K562 (cell line): ENCODE results near the gene CCDC28B. TPM values are rescaled to one million over a fixed set of nuclear protein-coding genes. Genes with fewer than 3 reads are reported as not detected.

Experiments
- CBX1 ChIP-seq: sonication (generic); IDR thresholded peaks from 2 replicates; pipeline ENCODE4 v1.6.1; 2016; ENCODE audit warnings: antibody characterized with exemption, low read depth, mild to moderate bottlenecking
- DDX20 ChIP-seq: fragments of 450-650 bp; IDR thresholded peaks from 2 replicates; pipeline ENCODE4 v1.6.1; 2016; ENCODE audit warnings: missing genetic modification characterization, low read depth, mild to moderate bottlenecking, missing compliant biosample characterization, moderate library complexity
- DEAF1 ChIP-seq: fragments of 450-650 bp; formaldehyde crosslinking; IDR thresholded peaks from 2 replicates; pipeline ENCODE4 v1.4.0; 2020; ENCODE audit warnings: mild to moderate bottlenecking, moderate library complexity
- ESRRA ChIP-seq: fragments of 450-650 bp; IDR thresholded peaks from 2 replicates; pipeline ENCODE4 v1.6.1; 2014; ENCODE audit warnings: low read depth, mild to moderate bottlenecking, moderate library complexity, borderline replicate concordance
- HNRNPL ChIP-seq: fragments of 200-400 bp; formaldehyde crosslinking; IDR thresholded peaks from 2 replicates; pipeline ENCODE4 v1.6.1; 2017; ENCODE audit warnings: low read depth, mild to moderate bottlenecking, low read length
- HNRNPLL ChIP-seq: fragments of 200-400 bp; formaldehyde crosslinking; IDR thresholded peaks from 2 replicates; pipeline ENCODE4 v1.6.1; 2017; ENCODE audit warnings: low read length, low read depth, mild to moderate bottlenecking; ENCODE audit not compliant: poor library complexity, severe bottlenecking
- JUND ChIP-seq, 2 experiments: IDR thresholded peaks; 2 replicates in 1 of 2; 3 replicates in 1 of 2; pipeline ENCODE4 v1.6.1; 2011; ENCODE audit warnings: borderline replicate concordance in 2 of 2, low read depth in 2 of 2, low read length in 2 of 2, improper control_type of control experiment in 1 of 2, missing biosample characterization in 1 of 2, missing genetic modification characterization in 1 of 2, missing genetic modification reagents in 1 of 2
- MAZ ChIP-seq, 2 experiments: fragments of 450-650 bp in 1 of 2; sonication (generic) in 1 of 2; formaldehyde crosslinking; IDR thresholded peaks in 1 of 2; conservative IDR thresholded peaks in 1 of 2; 2 replicates each; pipeline versions ENCODE4 v1.4.0 to v1.5.0; 2020; ENCODE audit warnings: mild to moderate bottlenecking in 1 of 2, missing genetic modification reagents in 1 of 2
- NELFE ChIP-seq: IDR thresholded peaks from 2 replicates; pipeline ENCODE4 v1.6.1; 2011; ENCODE audit warnings: mild to moderate bottlenecking; ENCODE audit not compliant: insufficient read depth, insufficient read length
- NFRKB ChIP-seq: fragments of 450-650 bp; IDR thresholded peaks from 2 replicates; pipeline ENCODE4 v1.6.1; 2016; ENCODE audit warnings: low read depth
- RAD21 ChIP-seq, 2 experiments: fragments of 250-450 bp in 1 of 2; fragments of 450-650 bp in 1 of 2; sonication (Bioruptor Pico) in 1 of 2; formaldehyde crosslinking in 1 of 2; IDR thresholded peaks in 1 of 2; conservative IDR thresholded peaks in 1 of 2; 2 replicates each; pipeline versions ENCODE4 v1.4.0 to v1.8.0; 2020 to 2022; ENCODE audit warnings: mild to moderate bottlenecking in 2 of 2, moderate library complexity in 1 of 2
- SP1 ChIP-seq: sonication (generic); formaldehyde crosslinking; IDR thresholded peaks from 2 replicates; pipeline ENCODE4 v1.8.1; 2022; ENCODE audit warnings: mild to moderate bottlenecking, missing genetic modification reagents
- SREBF2 ChIP-seq: sonication (generic); formaldehyde crosslinking; IDR thresholded peaks from 2 replicates; pipeline ENCODE4 v1.4.0; 2020; ENCODE audit warnings: mild to moderate bottlenecking, missing genetic modification reagents
- TOE1 ChIP-seq, 2 experiments: fragments of 450-650 bp in 1 of 2; sonication (generic) in 1 of 2; formaldehyde crosslinking in 1 of 2; IDR thresholded peaks; 2 replicates each; pipeline versions ENCODE4 v1.7.1 to v1.8.0; 2016 to 2022; ENCODE audit warnings: borderline replicate concordance in 2 of 2, mild to moderate bottlenecking in 2 of 2, antibody characterized with exemption in 1 of 2, inconsistent platforms in 1 of 2, low read depth in 1 of 2, missing genetic modification reagents in 1 of 2, moderate library complexity in 1 of 2
- ZNF133 ChIP-seq: fragments of 250-450 bp; sonication (Bioruptor Pico); IDR thresholded peaks from 2 replicates; pipeline ENCODE4 v1.4.0; 2020; ENCODE audit warnings: mild to moderate bottlenecking
- ZNF408 ChIP-seq: fragments of 250-450 bp; sonication (Bioruptor Pico); IDR thresholded peaks from 2 replicates; pipeline ENCODE4 v1.4.0; 2020; ENCODE audit warnings: low read depth, mild to moderate bottlenecking, moderate library complexity
- ZNF449 ChIP-seq: fragments of 250-450 bp; sonication (Bioruptor Pico); IDR thresholded peaks from 2 replicates; pipeline ENCODE4 v1.8.0; 2022; ENCODE audit warnings: moderate library complexity, mild to moderate bottlenecking, inconsistent platforms
- polyA plus RNA-seq, 8 experiments: library from polyadenylated mRNA; depleted of rRNA in 4 of 8; stranded (reverse) in 5 of 8; unstranded in 3 of 8; fragments of >200 nt; fragmentation: Nextera tagmentation in 2 of 8; fragmentation: Illumina TruSeq in 1 of 8; extraction: Ambion mirVana in 2 of 8; extraction: Trizol in 1 of 8; gene quantifications; 2 replicates each; pipeline versions ENCODE4 v1.2.1 to v1.2.3, GENCODE V29; 2011 to 2014; ENCODE audit warnings: inconsistent platforms in 1 of 8, missing spikeins in 1 of 8
- total RNA-seq, 7 experiments: library from RNA; depleted of rRNA in 6 of 7; stranded (reverse); fragments of >200 nt in 6 of 7; fragmentation: Illumina TruSeq in 2 of 7; extraction: Trizol in 2 of 7; gene quantifications; 2 replicates each; pipeline versions ENCODE4 v1.2.1 to v1.2.3, GENCODE V29; 2011 to 2021; ENCODE audit warnings: low replicate concordance in 1 of 7
- TF ChIP-seq, protein P1 (sequence below): fragments of 450-650 bp; IDR thresholded peaks from 2 replicates; pipeline ENCODE4 v1.6.1; 2018; ENCODE audit warnings: mild to moderate bottlenecking, low read depth; ENCODE audit not compliant: partially characterized antibody
- TF ChIP-seq, protein P2 (sequence below): sonication (generic); formaldehyde crosslinking; IDR thresholded peaks from 2 replicates; pipeline ENCODE4 v1.9.0; 2022; ENCODE audit warnings: mild to moderate bottlenecking, missing genetic modification reagents

Gene CCDC28B
- total and polyA plus RNA-seq, 9 of the 15 experiments (the other 6 are each of a cell fraction or from before 2014, with no cell fraction given), result 5.7 to 54.5 (median 31.7) TPM

DNA sequence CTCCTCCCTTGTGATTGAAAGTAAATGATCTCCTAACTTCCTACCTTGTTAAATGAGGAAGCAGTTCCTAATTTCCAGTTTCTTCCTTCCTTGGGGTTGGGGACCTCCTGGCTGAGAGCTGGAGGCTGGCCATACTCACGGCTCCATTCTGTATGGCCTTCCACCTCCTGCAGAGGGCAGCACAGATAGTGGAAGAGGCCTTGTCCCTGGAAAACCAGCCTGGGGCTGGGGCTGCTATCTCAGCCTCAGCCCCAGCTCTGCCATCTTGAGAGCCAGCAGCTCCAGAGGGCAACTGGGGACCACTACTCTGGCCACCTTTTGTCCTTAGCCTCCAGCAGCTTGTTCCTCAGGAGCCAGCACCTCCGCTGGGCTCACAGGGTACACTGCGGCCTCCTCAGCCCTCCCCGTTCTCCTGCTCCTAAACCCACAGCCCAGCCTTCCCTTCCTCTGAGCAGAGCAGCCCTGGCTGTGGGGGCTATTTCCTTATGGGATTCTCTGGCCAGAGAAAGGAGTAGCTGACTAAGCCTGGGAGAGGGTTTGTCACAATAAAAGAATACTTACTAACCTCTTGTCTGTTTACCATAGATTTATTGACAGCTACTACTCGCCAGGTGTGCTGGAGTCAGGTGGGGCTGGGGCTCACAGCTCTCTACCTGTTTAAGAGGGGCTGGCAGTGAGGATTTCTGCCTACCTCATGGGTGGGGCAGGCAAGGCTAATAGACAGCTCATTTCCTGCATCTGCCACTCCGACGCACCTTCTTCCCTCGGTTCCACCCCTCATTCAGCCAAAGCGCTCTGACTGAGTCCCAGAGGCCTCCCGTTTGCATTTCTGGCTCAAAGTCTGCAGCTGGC is 15.5 kb downstream of the CCDC28B start (continued):
- peak in 1 of 2 experiments; percentile 59; a peak in 2 of 4 replicates for TF ChIP-seq MAZ (CRISPR knock-in tag; conservative IDR thresholded peaks at IDR 0.05 in 1 of 2, IDR thresholded peaks at IDR 0.05 in 1 of 2)
- peak; percentile 54; the same call in 1 of the 2 replicates for TF ChIP-seq ESRRA
- no peak for TF ChIP-seq NELFE
- TF ChIP-seq NFRKB, result no peak
- TF ChIP-seq, protein P1, sequence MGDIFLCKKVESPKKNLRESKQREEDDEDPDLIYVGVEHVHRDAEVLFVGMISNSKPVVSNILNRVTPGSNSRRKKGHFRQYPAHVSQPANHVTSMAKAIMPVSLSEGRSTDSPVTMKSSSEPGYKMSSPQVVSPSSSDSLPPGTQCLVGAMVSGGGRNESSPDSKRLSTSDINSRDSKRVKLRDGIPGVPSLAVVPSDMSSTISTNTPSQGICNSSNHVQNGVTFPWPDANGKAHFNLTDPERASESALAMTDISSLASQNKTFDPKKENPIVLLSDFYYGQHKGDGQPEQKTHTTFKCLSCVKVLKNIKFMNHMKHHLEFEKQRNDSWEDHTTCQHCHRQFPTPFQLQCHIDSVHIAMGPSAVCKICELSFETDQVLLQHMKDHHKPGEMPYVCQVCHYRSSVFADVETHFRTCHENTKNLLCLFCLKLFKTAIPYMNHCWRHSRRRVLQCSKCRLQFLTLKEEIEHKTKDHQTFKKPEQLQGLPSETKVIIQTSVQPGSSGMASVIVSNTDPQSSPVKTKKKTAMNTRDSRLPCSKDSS, result no peak
- TF ChIP-seq ZNF449 (CRISPR knock-in tag), result no peak
- peak; percentile 72 for TF ChIP-seq DEAF1 (CRISPR knock-in tag)
- no peak for TF ChIP-seq HNRNPL
- TF ChIP-seq, protein P2, sequence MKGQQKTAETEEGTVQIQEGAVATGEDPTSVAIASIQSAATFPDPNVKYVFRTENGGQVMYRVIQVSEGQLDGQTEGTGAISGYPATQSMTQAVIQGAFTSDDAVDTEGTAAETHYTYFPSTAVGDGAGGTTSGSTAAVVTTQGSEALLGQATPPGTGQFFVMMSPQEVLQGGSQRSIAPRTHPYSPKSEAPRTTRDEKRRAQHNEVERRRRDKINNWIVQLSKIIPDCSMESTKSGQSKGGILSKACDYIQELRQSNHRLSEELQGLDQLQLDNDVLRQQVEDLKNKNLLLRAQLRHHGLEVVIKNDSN (CRISPR knock-in tag), result peak; percentile 7; the same call in 1 of the 2 replicates
- TF ChIP-seq CBX1, result no peak
- peak; percentile 82 to 88 for TF ChIP-seq RAD21 (CRISPR knock-in tag; conservative IDR thresholded peaks at IDR 0.05 in 1 of 2, IDR thresholded peaks at IDR 0.05 in 1 of 2)
- peak; percentile 48; the same call in 1 of the 2 replicates for TF ChIP-seq SP1 (CRISPR knock-in tag)
- no peak for TF ChIP-seq DDX20 (tag)
- no peak for TF ChIP-seq SREBF2 (CRISPR knock-in tag)
- TF ChIP-seq ZNF133, result no peak
- no peak for TF ChIP-seq TOE1 (IDR thresholded peaks at IDR 0.05; ENCODE audit: borderline replicate concordance)
- TF ChIP-seq TOE1 (CRISPR knock-in tag; IDR thresholded peaks at IDR 0.05; ENCODE audit: borderline replicate concordance, low read depth), result 0 out of 2 replicates have a peak, but pooled peaks have one; percentile 35
- TF ChIP-seq JUND (IDR thresholded peaks at IDR 0.05; ENCODE audit: borderline replicate concordance, low read depth, low read length), result no peak
- no peak; the same call in 2 of the 3 replicates for TF ChIP-seq JUND (tag; IDR thresholded peaks at IDR 0.05; ENCODE audit: borderline replicate concordance, low read depth, low read length)
- no peak for TF ChIP-seq ZNF408 (CRISPR knock-in tag)
- no peak for TF ChIP-seq HNRNPLL
